HG03521 (cell line): Measurements from ENCODE around the gene AMT.
"Not testable (repeated sequence)": the region's sequence is repeated elsewhere in the genome, so short reads cannot be mapped to it uniquely, and the experiment has no call there.

Experiments
- ATAC-seq: cut with Tn5 transposase; IDR thresholded peaks from one replicate; pipeline ENCODE4 v1.9.1; 2021; ENCODE audit warnings: mild to moderate bottlenecking, moderate library complexity; ENCODE audit not compliant: unreplicated experiment

Gene AMT

DNA sequence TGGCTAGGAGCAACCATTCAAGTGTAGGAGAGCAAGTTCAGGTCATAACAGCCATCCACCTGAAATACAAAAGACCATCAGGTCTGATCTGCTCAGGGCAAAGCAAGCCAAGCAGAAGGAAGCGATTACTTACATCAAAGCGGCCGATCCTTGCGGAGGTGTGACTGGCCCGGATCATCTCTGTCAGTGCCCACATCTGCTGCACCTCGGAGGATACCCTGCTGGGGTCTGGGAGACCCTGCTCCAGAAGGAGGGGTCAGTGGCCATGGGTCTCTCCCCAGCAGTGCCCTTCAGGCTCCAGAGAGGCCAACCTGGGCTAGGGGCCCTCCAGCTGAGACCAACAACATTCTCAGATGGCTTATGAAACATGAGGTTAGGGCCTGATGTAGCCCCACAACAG is 2.5 kb upstream of the AMT start:
- ATAC-seq, result no peak

DNA sequence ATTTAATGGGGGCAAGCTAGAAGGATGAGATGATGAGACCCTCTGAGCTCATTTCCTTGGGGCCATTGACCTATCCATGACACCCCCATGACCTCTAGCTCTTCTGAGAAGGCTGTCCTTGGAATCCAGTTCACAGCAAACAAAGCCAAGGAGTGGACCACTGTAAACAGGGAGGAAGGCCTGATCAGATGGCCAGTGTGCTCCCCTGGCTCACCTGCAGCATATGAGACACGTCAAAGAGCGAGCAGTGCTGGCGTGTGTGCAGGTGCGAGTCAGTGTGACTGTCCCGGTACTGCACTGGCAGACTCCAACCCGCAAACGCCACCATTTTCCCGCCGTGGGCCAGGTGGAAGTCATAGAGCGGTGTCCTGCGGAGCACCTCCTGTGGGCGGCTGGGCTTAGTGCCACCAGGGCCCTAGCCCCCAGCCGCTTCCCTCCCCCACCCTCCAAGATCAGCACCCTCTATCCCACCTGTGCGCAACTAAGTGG is 339 bp downstream of the AMT start:
- no peak for ATAC-seq

DNA sequence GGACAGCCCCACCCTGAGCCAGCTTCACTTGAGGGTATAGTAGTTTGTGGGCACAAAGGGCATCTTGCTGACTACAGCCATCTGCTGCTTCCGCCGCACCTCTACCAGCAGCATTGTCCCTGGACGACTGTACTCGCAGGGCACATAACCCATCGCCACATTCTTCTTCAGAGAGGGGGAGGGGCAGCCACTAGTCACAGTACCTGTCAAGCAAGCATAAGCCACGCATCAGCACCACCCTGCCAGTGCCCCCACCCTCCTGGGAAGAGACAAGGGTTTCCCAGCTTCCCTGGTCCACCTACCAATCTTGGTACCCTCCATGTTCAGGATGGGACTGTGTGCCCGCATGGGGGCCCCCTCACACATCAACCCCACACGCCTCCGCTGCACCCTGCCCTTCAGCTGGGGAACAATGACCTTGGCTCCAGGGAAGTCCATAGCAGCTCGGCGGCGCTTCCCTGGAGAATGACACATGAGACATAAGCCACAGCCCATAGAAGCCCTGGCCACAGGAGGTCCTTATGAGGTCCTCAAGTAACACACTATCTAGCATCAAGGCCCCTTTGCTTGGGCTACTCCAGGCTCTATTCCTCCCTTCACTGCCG is 4.7 kb downstream of the AMT start:
- no peak for ATAC-seq

DNA sequence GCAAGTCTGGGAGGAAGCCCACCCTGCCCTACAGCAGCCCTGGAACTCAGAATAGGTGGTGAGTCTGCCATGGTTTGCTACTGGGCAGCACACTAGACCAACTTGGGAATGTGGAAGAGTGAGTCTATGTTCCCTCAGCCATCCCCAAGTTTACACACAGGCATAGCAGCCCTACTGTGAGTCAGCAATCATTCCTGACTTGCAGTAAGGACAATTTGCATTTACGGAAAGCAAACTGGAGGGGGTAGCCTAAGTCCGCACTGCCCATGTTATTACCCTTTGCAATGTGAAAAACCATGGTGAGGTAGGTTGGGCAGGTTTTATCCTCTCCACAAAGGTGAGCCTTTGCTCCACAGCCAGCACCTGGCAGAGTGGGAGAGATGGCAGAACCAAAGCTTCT is 5.4 kb downstream of the AMT start:
- no peak for ATAC-seq

DNA sequence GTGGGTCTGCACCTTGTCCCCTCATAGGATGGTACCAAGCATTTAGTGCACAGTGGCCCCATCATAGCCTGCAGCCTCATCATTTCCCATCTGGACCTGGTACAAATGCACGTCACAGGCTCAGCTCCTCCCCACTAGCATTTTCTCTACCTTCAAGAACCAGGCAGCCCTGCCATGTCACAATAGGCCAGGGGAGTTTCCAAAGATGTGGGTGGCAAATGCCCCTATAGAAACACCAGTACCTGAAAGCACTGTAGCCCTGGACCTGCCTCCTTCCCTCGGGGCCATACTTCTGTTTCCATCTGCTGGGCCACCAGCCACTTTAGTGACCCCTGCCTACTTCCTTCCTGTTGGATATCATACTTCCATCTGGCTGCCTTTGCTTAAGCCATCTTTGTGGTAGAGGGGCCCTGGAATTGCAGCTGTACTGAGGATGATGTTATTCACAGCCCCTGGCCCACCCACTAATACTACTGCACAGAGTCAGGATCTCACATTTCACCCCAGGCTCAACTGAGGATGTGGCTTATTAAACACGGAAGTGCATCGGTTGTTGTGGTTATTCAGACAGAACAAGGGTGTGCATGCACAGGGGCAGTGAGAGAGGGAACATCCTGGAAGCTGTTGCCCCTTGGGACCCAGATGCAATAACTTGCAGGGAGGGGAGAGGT is 6.2 kb downstream of the AMT start:
- no peak for ATAC-seq

DNA sequence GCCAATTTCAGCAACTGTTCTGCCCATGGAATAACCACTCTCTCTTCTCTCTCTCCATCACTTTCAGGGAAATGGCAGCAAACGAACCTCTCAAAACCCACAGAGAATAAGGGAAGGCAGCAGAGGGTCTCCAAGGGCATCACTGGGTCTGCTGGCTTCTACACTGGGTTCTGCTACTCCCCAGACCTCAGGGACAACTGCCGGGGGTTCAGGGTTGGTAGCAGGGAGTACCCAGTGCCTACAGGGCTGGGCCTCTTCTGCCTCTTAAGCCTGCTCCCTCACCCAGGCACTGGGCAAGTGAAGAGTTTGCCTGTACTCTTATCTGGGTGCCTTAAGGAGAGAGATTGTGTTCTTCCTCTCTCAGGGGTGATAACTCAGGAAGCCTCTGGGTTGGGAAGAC is 7.5 kb downstream of the AMT start:
- no peak for ATAC-seq

DNA sequence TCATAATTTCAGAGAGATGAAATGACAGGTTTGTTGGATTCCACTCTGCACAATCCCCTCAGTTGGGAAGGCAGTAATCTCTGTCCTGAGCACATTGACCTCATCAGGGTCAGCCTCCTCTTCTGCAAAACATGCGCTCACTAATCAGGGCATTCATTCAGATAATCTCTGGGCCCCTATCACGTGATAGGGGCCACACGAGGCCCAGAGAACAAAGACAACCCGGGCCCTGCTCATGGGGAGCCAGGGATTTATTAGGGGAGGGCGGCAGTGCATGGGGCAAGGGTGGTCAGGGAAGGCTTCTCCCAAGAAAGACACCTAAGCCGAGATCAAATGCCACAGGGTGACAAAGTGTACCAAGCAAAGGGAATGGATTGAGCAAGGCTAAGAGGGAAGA is 8.9 kb downstream of the AMT start:
- no peak for ATAC-seq

DNA sequence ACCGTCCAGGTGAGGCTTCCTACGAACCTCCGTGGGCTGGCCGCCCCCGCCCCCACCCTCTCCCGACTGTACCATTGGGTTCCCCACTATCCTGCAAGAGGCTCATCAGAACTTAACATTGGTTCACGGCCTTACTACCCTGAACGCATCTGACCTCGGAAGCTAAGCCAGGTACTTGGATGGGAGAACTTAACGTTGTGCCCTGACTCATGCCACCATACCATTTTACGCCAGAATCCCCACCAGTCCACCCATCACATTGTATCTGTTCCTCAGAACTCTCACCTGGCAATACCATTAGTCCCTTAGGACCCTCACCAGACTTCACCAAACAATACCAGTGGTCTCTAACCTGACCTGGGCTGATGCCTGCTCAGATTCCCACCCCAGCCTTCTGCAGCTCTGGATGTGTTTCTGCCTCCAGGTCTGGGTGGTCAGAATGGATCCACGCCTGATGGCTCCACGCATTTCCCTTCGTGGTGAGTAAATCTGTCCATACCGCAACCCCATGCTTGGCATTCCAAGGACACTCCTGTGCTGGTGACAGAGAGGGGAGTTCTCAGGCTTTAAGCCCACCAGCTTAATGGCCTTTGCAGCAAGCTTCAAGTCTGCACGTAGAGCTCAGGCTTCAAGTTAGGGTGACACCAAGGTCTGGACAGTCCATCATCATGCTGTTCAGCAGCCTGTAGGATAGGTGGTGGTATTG is 9.5 kb downstream of the AMT start:
- ATAC-seq, result no peak

DNA sequence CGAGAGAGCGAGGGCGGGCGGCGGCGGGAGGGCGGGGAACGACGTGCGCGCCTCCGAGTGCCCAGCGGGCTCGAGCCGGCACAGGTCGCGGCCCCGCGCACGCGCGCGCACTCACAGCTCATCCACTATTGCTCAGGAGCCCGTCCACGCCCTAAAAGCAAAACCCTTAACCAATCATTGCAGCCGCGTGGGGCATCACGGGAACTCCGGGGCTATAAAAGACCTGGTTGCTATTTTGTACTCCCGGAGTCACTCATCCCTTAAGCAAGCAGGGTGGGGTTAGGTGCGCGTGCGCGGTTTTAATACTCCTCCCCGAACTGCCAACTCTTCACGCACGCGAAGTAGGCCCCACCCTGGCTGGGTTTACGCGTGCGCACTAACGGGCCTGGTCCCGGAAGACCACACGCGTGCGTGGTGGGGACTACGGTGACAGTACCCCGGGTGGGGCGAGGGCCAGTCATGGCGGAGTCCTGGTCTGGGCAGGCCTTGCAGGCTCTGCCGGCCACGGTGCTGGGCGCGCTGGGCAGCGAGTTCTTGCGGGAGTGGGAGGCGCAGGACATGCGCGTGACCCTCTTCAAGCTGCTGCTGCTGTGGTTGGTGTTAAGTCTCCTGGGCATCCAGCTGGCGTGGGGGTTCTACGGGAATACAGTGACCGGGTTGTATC is 10.2 kb downstream of the AMT start, which contains the start of the genes RHOA and TCTA:
RHOA (minus strand) TSS at position 9 of the 664 bp plus-strand sequence. CDS start 36,387 bp downstream, outside the sequence.
TCTA (plus strand) TSS at position 456 of the 664 bp plus-strand sequence; CDS start at position 460, 4 bp downstream.
- peak; percentile 81 for ATAC-seq

DNA sequence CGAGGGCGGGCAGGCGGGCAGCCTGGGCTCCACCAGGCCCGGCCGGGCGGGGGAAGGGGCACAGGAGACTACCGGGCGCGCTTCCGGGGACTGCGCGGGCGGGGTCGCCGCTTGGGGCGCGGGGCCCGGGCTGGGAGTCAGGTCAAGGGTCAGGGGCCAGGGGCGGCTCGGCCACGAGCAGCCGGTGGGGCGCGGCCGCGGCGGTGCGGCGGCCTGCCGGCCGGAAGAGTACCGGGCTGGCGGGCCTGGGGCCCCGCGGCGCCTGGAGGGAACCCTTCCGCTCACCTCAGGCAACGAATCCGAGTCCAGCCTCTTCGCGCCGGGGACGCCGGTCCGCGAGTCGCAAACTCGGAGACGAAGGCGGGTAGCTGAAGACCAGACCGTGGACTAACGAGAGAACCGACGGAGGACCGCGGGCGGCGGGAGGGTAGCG is 10.7 kb downstream of the AMT start:
- peak; percentile 36 for ATAC-seq

DNA sequence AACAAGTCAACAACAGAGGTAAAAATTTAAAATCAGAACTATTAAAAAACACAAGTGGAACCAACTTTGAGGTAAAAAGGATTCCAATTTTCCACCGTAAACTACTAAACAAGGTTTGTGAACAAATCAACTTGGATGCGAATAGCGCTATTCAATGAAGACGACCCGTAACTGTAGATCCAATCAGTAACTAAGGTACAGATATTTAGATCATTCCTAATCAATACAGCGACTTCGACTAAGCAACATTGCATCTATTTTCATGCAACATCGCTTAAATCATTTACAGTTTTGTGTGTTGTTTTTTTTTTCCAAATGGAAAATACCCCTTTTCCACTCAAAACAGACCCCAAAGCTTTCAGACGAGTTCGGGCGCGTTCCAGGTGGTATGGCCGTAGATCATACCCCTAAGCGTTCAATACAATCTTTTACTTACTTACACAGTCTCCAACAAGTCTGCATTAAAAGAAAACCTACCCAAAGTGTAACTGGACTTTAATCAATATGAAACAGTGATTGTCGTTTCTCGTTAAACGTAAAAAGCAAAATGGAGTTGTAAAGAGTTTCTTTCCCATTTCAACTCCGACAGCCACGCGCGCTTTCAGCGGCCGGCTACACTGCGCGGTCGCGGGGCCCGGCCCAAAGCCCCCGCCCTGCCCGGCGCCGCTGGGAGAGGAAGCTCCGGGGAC is 11.3 kb downstream of the AMT start:
- no peak for ATAC-seq

DNA sequence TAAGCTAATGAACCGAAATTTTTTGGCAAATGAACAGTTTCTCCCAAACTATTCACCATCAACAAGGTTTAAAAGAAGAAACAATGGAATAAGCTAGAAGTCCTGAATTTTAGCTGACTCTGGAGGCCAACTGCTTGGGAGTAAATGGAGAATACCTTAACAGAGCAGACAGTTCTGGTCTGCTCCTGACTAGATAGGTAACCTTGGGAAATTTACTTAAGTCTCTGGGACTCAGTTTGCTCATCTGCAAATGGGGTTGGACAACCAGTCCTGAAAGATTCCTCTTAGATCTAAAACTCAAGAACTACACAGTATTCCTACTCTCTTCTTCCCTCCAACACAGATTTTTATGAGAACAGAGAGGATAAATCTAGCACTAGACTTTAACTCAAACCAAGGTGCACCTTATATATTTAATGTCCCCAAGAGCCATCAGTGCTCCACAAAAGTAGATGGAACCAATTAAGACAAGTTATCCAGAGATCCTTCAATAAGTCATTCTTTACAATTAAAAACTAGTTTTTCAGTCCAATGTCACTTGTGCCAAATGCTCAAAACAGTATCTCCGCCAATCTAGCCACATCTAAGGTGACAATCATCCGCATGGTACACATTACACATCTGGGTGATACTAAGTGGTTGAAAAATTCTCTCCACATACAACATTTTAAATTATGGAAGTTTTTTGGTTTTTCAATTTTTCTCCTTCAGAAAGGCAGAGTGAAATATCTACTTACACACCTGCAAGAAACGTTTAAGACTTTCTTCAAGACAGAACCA is 12.0 kb downstream of the AMT start:
- no peak for ATAC-seq

DNA sequence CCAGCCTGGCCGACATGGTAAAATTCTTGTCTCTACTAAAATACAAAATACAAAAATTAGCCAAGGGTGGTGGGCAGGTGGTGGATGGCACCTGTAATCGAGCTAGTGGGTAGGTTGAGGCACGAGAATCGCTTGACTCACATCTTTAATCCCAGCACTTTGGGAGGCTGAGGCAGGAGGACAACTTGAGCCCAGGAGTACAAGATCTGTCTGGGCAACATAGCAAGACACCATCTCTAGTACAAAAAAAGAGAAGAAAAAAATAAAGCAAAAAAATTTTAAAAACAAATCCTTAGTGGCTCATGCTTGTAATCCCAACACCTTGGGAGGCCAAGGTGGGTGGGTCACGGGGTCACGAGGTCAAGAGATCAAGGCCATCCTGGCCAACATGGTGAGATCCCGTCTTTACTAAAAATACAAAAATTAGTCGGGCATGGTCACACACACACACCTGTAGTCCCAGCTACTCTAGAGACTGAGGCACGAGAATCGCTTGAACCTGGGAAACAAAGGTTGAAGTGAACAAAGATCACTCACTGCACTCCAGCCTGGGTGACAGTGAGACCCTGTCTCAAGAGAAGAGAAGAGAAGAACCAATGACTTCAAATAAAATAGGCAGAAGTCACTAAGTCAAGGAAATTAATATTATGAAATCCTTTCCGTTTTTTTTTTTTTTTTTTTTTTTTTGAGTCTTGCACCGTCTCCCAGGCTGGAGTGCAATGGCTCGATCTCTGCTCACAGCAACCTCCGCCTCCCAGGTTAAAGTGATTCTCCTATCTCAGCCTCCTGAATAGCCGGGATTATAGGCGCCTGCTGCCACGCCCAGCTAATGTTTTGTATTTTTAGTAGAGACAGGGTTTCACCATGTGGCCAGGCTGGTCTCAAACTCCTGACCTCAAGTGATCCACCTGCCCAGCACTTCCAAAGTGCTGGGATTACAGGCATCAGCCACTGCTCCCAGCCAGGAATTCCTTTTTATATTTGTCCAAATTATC is 15.4 kb downstream of the AMT start:
- no peak for ATAC-seq

DNA sequence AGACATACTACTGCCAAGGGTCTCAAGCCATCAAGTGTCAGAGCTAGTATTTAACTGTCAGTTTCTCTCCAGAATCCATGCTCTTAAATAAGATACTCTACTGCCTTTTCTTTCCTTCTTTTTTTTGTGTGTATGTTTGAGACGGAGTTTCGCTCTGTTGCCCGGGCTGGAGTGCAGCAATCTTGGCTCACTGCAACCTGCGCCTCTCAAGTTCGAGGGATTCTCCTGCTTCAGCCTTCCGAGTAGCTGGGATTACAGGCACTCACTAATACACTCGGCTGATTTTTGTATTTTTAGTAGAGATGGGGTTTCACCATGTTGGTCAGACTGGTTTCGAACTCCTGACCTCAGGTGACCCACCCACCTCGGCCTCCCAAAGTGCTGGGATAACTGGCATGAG is 16.7 kb downstream of the AMT start:
- not testable (repeated sequence) for ATAC-seq

DNA sequence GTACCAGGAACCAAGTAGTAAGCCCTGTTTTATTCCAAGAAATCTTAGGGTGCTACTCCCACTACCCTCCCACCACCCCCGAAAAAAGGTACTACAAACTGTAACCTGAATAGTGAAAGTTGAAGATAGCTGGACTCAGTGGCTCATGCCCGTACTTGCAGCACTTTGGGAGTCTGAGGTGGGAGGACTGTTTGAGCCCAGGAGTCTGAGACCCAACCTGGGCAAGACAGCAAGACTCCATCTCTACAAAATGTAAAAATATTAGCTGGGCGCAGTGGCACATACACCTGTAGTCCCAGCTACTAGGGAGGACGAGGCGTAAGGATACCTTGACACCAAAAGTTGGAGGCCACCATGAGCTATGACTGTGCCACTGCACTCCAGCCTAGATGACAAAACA is 18.4 kb downstream of the AMT start:
- no peak for ATAC-seq

DNA sequence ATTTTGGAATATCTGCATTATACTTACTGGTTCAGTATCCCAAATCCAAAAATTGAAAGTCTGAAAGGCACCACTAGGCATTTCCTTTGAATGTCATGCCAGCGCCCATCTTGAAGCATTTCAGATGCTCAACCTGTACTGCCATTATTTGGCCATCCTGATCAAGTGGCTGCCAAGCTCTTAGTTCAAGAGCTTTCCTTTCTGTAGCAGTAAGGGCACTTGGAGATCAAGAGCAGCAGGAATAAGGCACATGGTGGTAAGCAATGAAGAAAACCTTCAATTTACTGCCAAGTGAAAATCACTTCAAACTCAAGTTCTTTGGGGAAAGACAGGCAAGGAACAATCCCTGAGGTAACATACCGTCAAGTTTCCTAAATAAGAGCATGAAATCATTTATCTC is 20.5 kb downstream of the AMT start:
- ATAC-seq, result no peak

DNA sequence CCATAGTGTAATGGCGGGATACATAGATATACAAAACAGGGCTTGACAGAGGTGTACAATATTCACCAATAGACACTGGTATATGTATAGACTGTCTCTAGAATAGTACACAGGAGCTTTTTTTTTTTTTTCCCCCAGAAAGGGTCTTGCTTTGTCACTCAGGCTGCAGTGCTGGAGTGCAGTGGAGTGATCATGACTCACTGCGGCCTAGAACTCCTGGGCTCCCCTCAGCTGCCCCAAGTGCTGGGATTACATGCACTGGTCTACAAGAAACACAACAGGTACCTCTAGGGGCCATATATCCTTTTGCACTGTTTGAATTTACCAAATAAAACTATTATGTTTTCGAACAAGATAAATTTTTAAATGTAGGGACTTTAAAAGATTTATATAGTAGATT is 22.8 kb downstream of the AMT start:
- ATAC-seq, result no peak

DNA sequence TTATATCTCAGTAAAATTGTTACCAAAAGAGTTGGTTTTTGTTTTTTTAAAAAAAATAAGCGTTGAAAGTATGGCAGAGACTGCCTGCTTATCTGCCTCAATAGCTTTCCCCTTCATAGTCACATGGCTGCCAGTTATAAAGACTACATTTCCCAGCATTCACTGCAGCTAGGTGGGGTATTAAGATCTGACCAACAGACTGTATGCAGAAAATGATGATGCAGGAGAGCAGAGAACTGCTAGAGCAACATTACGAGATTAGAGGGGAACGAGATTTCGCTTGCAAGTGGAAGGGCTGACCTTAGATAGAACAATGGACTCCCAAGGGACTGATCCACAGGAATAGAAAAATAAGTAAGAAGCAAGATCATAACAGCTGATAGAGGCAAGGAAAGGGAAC is 24.8 kb downstream of the AMT start:
- ATAC-seq, result no peak

DNA sequence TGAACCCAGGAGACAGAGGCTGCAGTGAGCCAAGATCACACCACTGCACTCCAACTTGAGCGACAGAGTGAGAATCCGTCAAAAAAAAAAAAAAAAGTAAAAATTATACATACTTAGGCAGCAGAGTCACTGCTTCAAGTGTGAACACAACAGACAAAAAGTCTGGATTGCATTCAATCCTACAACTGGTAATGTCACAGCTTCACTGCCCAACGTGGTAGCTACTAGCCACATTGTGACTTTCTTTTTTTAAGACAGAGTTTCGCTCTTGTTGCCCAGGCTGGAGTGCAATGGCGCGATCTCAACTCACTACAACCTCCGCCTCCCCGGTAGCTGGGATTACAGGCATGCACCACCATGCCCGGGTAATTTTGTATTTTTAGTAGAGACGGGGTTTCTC is 31.0 kb downstream of the AMT start:
- not testable (repeated sequence) for ATAC-seq
